ENCODE data around the gene TRNP1.

TRNP1 gene

GRCh38 chr1:27016376-27016775 is 22.9 kb downstream of the TRNP1 start:
- Histone ChIP-seq H3K4me3 (no peak overlapping the region), H3K27me3 (no peaks in the 10 kb centered on the region), H3K9me3 (no peaks in the 10 kb centered on the region), H3K27ac (no peak overlapping the region), H3K36me3 (no peaks in the 10 kb centered on the region), H3K4me1 (peaks cover 0 to 9% (median 2%) of the 10 kb centered on the region in 4 donors)
- TF ChIP-seq CTCF (IDR thresholded peaks at IDR 0.05): no peak
- intact Hi-C loops (cut with DNase I; ENCODE audit: low total_unique reads): no loop called here
- no peak for DNase-seq

GRCh38 chr1:27017207-27017606 is 23.7 kb downstream of the TRNP1 start:
- peaks cover 0 to 9% (median 2%) of the 10 kb centered on the region in 4 donors for H3K4me1 ChIP-seq
- no peak overlapping the region for H3K27ac ChIP-seq
- no peak overlapping the region for H3K4me3 ChIP-seq
- DNase-seq: no peak
- TF ChIP-seq CTCF (IDR thresholded peaks at IDR 0.05): no peak
- intact Hi-C loops (cut with DNase I; ENCODE audit: low total_unique reads): no loop called here
- no peaks in the 10 kb centered on the region for H3K27me3 ChIP-seq
- no peaks in the 10 kb centered on the region for H3K9me3 ChIP-seq
- H3K36me3 ChIP-seq: no peaks in the 10 kb centered on the region

- Histone ChIP-seq H3K4me3 (no peak overlapping the region), H3K36me3 (no peaks in the 10 kb centered on the region), H3K9me3 (no peaks in the 10 kb centered on the region), H3K27me3 (no peaks in the 10 kb centered on the region), H3K4me1 (peaks cover 0 to 7% (median 0%) of the 10 kb centered on the region in 4 donors), H3K27ac (no peak overlapping the region)
- intact Hi-C loops (cut with DNase I; ENCODE audit: low total_unique reads): no loop called here
- DNase-seq: no peak
- no peak for TF ChIP-seq CTCF (IDR thresholded peaks at IDR 0.05)
Observed at GRCh38 chr1:27018316-27018715, 24.8 kb downstream of the TRNP1 start.

GRCh38 chr1:27021354-27022031 is 28.0 kb downstream of the TRNP1 start:
- Histone ChIP-seq H3K4me3 (no peak overlapping the region), H3K4me1 (peaks cover 0 to 3% (median 1%) of the 10 kb centered on the region in 4 donors), H3K27ac (no peak overlapping the region), H3K9me3 (no peaks in the 10 kb centered on the region), H3K36me3 (no peaks in the 10 kb centered on the region), H3K27me3 (no peaks in the 10 kb centered on the region)
- intact Hi-C loops (cut with DNase I; ENCODE audit: low total_unique reads): no loop called here
- no peak for TF ChIP-seq CTCF (IDR thresholded peaks at IDR 0.05)
- DNase-seq: no peak

- intact Hi-C loops (cut with DNase I; ENCODE audit: low total_unique reads): loop anchor here (2.0 kb wide), 1 partner anchor 13 kb away; the partner anchor contains the start of gene TENT5B
Observed at GRCh38 chr1:27025718-27026117, 32.2 kb downstream of the TRNP1 start.

More at GRCh38 chr1:27025718-27026117, 32.2 kb downstream of the TRNP1 start:
- no peak overlapping the region for H3K4me3 ChIP-seq
- H3K27ac ChIP-seq: no peak overlapping the region
- no peaks in the 10 kb centered on the region for H3K9me3 ChIP-seq
- no peak for DNase-seq
- peaks cover 0 to 27% (median 20%) of the 10 kb centered on the region in 4 donors for H3K4me1 ChIP-seq
- TF ChIP-seq CTCF (IDR thresholded peaks at IDR 0.05): no peak
- H3K27me3 ChIP-seq: no peaks in the 10 kb centered on the region
- no peaks in the 10 kb centered on the region for H3K36me3 ChIP-seq

Measured in tibial artery (tissue), 4 donors.